PC-3 (cell line): ENCODE measurements around the gene MBD6. TPM values are rescaled to one million over a fixed set of nuclear protein-coding genes. Genes with fewer than 3 reads are reported as not detected.
A peak's percentile ranks its signal among the peaks of the same experiment; 100 is the strongest.

ENCODE experiments used
- ATAC-seq: fragments of 200-7000 bp; cut with Tn5 transposase; 2 replicates; pipeline ENCODE4 v1.9.1; 2020; ENCODE audit warnings: mild to moderate bottlenecking, moderate library complexity
- BruUV-seq: library from RNA; stranded (reverse); fragments of 400-500 nt; replicated peaks from 2 replicates; lab custom pipeline; 2021; lab: Mats Ljungman, UMichigan
- CTCF ChIA-PET: fragments of 300-600 bp; sonication (Branson Sonifier 250); formaldehyde crosslinking; loops from one replicate; lab custom pipeline; 2022; ENCODE audit warnings: antibody characterized with exemption; lab: Charles Lee
- POLR2A ChIA-PET: fragments of 300-600 bp; sonication (Branson Sonifier 250); formaldehyde crosslinking; loops from one replicate; lab custom pipeline; 2022; ENCODE audit warnings: antibody characterized with exemption; ENCODE audit not compliant: unreplicated experiment; lab: Charles Lee
- DNase-seq: peaks from one replicate; pipeline ENCODE4 v3.0.0-alpha.2; 2015
- H2AFZ ChIP-seq: fragments of 300-600 bp; sonication (generic); 2 replicates; pipeline ENCODE4 v1.6.0; 2016; ENCODE audit warnings: antibody characterized with exemption, low read length
- H3F3A ChIP-seq: fragments of 300-600 bp; sonication (generic); one replicate; pipeline ENCODE4 v1.6.0; 2017; ENCODE audit warnings: antibody characterized with exemption, low read length, control low read depth, mild to moderate bottlenecking; ENCODE audit not compliant: unreplicated experiment
- H3K27ac ChIP-seq: fragments of 300-600 bp; sonication (generic); 2 replicates; pipeline ENCODE4 v1.5.1; 2016; ENCODE audit warnings: mild to moderate bottlenecking, low read length
- H3K27me3 ChIP-seq: fragments of 300-600 bp; sonication (generic); 2 replicates; pipeline ENCODE4 v1.6.1; 2016; ENCODE audit warnings: low read length, mixed read lengths
- H3K36me3 ChIP-seq: fragments of 300-600 bp; sonication (generic); 2 replicates; pipeline ENCODE4 v1.6.1; 2016; ENCODE audit warnings: low read depth, mixed run types, low read length, mixed read lengths
- H3K4me1 ChIP-seq: fragments of 300-600 bp; sonication (generic); 2 replicates; pipeline ENCODE4 v1.5.1; 2016; ENCODE audit warnings: low read length; ENCODE audit not compliant: insufficient read depth
- H3K4me2 ChIP-seq: fragments of 300-600 bp; sonication (generic); 2 replicates; pipeline ENCODE4 v1.6.0; 2016; ENCODE audit warnings: low read length
- H3K4me3 ChIP-seq: fragments of 300-600 bp; sonication (generic); 2 replicates; pipeline ENCODE4 v1.5.1; 2016; ENCODE audit warnings: mild to moderate bottlenecking, low read length, mixed read lengths
- H3K79me2 ChIP-seq: fragments of 300-600 bp; sonication (generic); 2 replicates; pipeline ENCODE4 v1.6.1; 2017; ENCODE audit warnings: low read length, mixed read lengths
- H3K9ac ChIP-seq: fragments of 300-600 bp; sonication (generic); 2 replicates; pipeline ENCODE4 v1.6.0; 2016; ENCODE audit warnings: mild to moderate bottlenecking, low read length
- H3K9me2 ChIP-seq: fragments of 300-600 bp; sonication (generic); replicated peaks from 2 replicates; pipeline ENCODE4 v1.6.1; 2016; ENCODE audit warnings: mixed run types, low read length, mixed read lengths
- H3K9me3 ChIP-seq: fragments of 300-600 bp; sonication (generic); 2 replicates; pipeline ENCODE4 v1.6.1; 2016; ENCODE audit warnings: low read length, mixed read lengths
- H4K20me1 ChIP-seq: fragments of 300-600 bp; sonication (generic); 2 replicates; pipeline ENCODE4 v1.6.1; 2016; ENCODE audit warnings: low read length, mixed read lengths
- CTCF ChIP-seq: fragments of 300-600 bp; sonication (generic); conservative IDR thresholded peaks from 2 replicates; pipeline ENCODE4 v1.5.1; 2017; ENCODE audit warnings: antibody characterized with exemption, low read depth, mild to moderate bottlenecking, low read length
- EZH2 ChIP-seq: fragments of 300-600 bp; sonication (generic); IDR thresholded peaks from one replicate; pipeline ENCODE4 v1.6.1; 2017; ENCODE audit warnings: antibody characterized with exemption, mild to moderate bottlenecking, low read length; ENCODE audit not compliant: unreplicated experiment
- EZH2phosphoT487 ChIP-seq: fragments of 300-600 bp; sonication (generic); IDR thresholded peaks from 2 replicates; pipeline ENCODE4 v1.6.1; 2018; ENCODE audit warnings: mild to moderate bottlenecking, antibody characterized with exemption, low read length, borderline replicate concordance
- intact Hi-C: fragments of 100-400 bp; cut with micrococcal nuclease; formaldehyde crosslinking; loops from 2 replicates; pipeline ENCODE4 v1.9.0; 2023
- total RNA-seq: library from RNA; depleted of rRNA; stranded (reverse); fragments of >200 nt; gene quantifications from 2 replicates; pipeline ENCODE4 v1.2.3, GENCODE V29; 2014

MBD6 gene
- total RNA-seq, 1 experiment from 2014 or later = 13.2 TPM

DNA sequence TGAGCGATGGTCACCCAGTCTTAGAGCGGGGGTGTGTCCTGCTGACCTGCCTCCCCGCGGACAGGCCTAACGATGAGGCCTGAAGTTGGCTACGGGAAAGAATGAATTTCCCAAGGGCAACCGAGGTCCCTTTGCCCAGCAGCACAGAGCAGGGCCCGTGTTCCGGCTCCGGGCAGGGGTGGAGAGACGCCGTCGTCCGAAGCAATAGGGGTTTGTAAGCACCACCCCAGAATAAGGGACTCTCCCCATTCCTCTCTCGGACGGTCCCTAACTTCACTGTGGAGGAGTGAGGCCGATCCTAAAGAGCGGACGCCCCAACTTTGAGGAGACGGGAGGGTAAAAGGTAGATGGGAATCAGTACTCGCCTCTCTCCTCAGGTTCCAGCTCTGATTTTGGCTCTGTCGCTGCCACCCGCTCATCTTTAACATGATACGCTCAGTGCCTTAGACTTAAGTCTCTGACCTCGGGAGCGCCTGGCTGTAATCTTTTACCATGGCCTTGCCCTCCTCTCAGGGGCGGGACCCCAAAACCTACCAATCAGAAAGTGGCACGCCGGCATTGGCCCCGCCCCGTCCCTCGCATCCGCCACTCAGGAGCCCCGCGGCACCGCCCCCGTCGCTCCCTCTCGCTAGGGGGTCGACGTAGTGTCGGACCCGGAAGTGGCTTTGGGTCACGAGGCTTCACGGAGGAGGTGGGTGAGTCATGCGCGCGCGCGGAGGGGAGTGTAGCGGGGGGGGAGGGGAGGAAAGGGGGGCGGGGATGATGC lies 2.4 kb upstream of the MBD6 start, which contains the start of gene DDIT3:
Gene DDIT3 (minus strand): TSS at position 462 of the 766 bp plus-strand sequence. CDS start 3,108 bp downstream, outside the sequence.
- DNase-seq = peak; percentile 98
- H3K27me3 ChIP-seq = no peaks in the 10 kb centered on the region

GRCh38 chr12:57521525-57522010 lies 1.1 kb upstream of the MBD6 start:
- no peaks in the 10 kb centered on the region for H3K9me3 ChIP-seq
- no peak for ATAC-seq
- peak overlapping the region; percentile 75 for H3K9ac ChIP-seq
- H3K9me2 ChIP-seq = no peaks in the 10 kb centered on the region
- peaks cover 28% of the 10 kb centered on the region for H4K20me1 ChIP-seq
- H3K27me3 ChIP-seq = no peaks in the 10 kb centered on the region
- intact Hi-C loops = no loop called here
- BruUV-seq = no TSS peak
- peak overlapping the region; percentile 65 for H3K4me3 ChIP-seq
- H2AFZ ChIP-seq = peak overlapping the region; percentile 80
- H3F3A ChIP-seq = no peaks in the 10 kb centered on the region
- peak overlapping the region; percentile 86 for H3K4me2 ChIP-seq
- peaks cover 22% of the 10 kb centered on the region; the same call in 1 of the 2 replicates for H3K36me3 ChIP-seq
- ChIA-PET CTCF (no interaction called here), POLR2A (no interaction called here)
- H3K79me2 ChIP-seq = peaks cover 60% of the 10 kb centered on the region
- TF ChIP-seq CTCF (no peak), EZH2phosphoT487 (no peak), EZH2 (no peak)
- H3K27ac ChIP-seq = peak overlapping the region; percentile 77
- H3K4me1 ChIP-seq = peaks cover 47% of the 10 kb centered on the region
- no peak for DNase-seq

More for the DNA sequence above, 2.4 kb upstream of the MBD6 start, which contains the start of gene DDIT3:
- no peaks in the 10 kb centered on the region for H3F3A ChIP-seq
- peaks cover 47% of the 10 kb centered on the region for H3K4me1 ChIP-seq
- H2AFZ ChIP-seq = peak within 1 kb of the TSS; percentile 74
- peak within 1 kb of the TSS; percentile 94 for H3K9ac ChIP-seq
- H3K4me3 ChIP-seq = peak within 1 kb of the TSS; percentile 96
- ChIA-PET CTCF (no interaction called here), POLR2A (no interaction called here)
- intact Hi-C loops = no loop called here
- H3K27ac ChIP-seq = peak within 1 kb of the TSS; percentile 82
- peaks cover 28% of the 10 kb centered on the region for H4K20me1 ChIP-seq
- TSS peak; percentile 59 for BruUV-seq
- no peaks in the 10 kb centered on the region for H3K9me2 ChIP-seq
- H3K9me3 ChIP-seq = no peaks in the 10 kb centered on the region
- peaks cover 33% of the 10 kb centered on the region for H3K36me3 ChIP-seq
- peaks cover 58% of the 10 kb centered on the region for H3K79me2 ChIP-seq
- H3K4me2 ChIP-seq = peak within 1 kb of the TSS; percentile 98
- TF ChIP-seq EZH2 (no peak), EZH2phosphoT487 (no peak), CTCF (no peak)
- peak; percentile 59 for ATAC-seq
